ENCODE data around the gene WNK2. TPM values are rescaled to one million over a fixed set of nuclear protein-coding genes. Genes with fewer than 3 reads are reported as not detected.
"Not testable (repeated sequence)": the region's sequence is repeated elsewhere in the genome, so short reads cannot be mapped to it uniquely, and the experiment has no call there.

Gene WNK2
- total RNA-seq, 2 donors from 2014 or later = 34.8 to 39.5 TPM

GRCh38 chr9:93307468-93308157 is 123.7 kb downstream of the WNK2 start:
- peak; percentile 53 for DNase-seq (ENCODE audit: low spot score)
- intact Hi-C loops (cut with DNase I) = loop anchor here in 1 of 2 donors (1.0 kb wide), 1 partner anchor 149 kb away; no protein-coding TSS in a partner anchor

- peak; percentile 67 for DNase-seq (ENCODE audit: low spot score)
- intact Hi-C loops (cut with DNase I) = no loop called here
These were observed 124.2 kb downstream of the WNK2 start for GRCh38 chr9:93308158-93308602.

GRCh38 chr9:93308676-93309075 is 124.7 kb downstream of the WNK2 start:
- intact Hi-C loops (cut with DNase I) = no loop called here
- peak; percentile 57 for DNase-seq (ENCODE audit: low spot score)

GRCh38 chr9:93309889-93310425 is 126.0 kb downstream of the WNK2 start:
- intact Hi-C loops (cut with DNase I) = no loop called here
- DNase-seq (ENCODE audit: low spot score) = peak; percentile 41

GRCh38 chr9:93315118-93315517 is 131.2 kb downstream of the WNK2 start:
- intact Hi-C loops (cut with DNase I) = no loop called here
- no peak for DNase-seq (ENCODE audit: low spot score)

GRCh38 chr9:93315960-93316359 is 132.0 kb downstream of the WNK2 start:
- DNase-seq (ENCODE audit: low spot score) = no peak
- intact Hi-C loops (cut with DNase I) = no loop called here

- DNase-seq (ENCODE audit: low spot score) = peak; percentile 67
- intact Hi-C loops (cut with DNase I) = no loop called here
These were observed 133.0 kb downstream of the WNK2 start for GRCh38 chr9:93316726-93317494.

GRCh38 chr9:93317495-93318094 is 133.7 kb downstream of the WNK2 start:
- intact Hi-C loops (cut with DNase I) = no loop called here
- peak; percentile 72 for DNase-seq (ENCODE audit: low spot score)

- no peak for DNase-seq (ENCODE audit: low spot score)
- intact Hi-C loops (cut with DNase I) = no loop called here
These were observed 134.5 kb downstream of the WNK2 start for GRCh38 chr9:93318480-93318879.

- DNase-seq (ENCODE audit: low spot score) = peak; percentile 67
- intact Hi-C loops (cut with DNase I) = no loop called here
These were observed 135.5 kb downstream of the WNK2 start for GRCh38 chr9:93319301-93319991.

GRCh38 chr9:93319992-93320500 is 136.1 kb downstream of the WNK2 start:
- intact Hi-C loops (cut with DNase I) = no loop called here
- no peak for DNase-seq (ENCODE audit: low spot score)

GRCh38 chr9:93320591-93321219 is 136.8 kb downstream of the WNK2 start:
- DNase-seq (ENCODE audit: low spot score) = no peak
- intact Hi-C loops (cut with DNase I) = no loop called here

- intact Hi-C loops (cut with DNase I) = no loop called here
- DNase-seq (ENCODE audit: low spot score) = peak; percentile 31
These were observed 137.3 kb downstream of the WNK2 start for GRCh38 chr9:93321220-93321610.

GRCh38 chr9:93323446-93323954 is 139.6 kb downstream of the WNK2 start:
- intact Hi-C loops (cut with DNase I) = not testable (repeated sequence)

GRCh38 chr9:93324191-93324834 is 140.4 kb downstream of the WNK2 start:
- no peak for DNase-seq (ENCODE audit: low spot score)
- intact Hi-C loops (cut with DNase I) = no loop called here

More at GRCh38 chr9:93323446-93323954, 139.6 kb downstream of the WNK2 start:
- DNase-seq (ENCODE audit: low spot score) = not testable (repeated sequence)

- DNase-seq (ENCODE audit: low spot score) = no peak
- intact Hi-C loops (cut with DNase I) = no loop called here
These were observed 141.5 kb downstream of the WNK2 start for GRCh38 chr9:93325307-93326035.

GRCh38 chr9:93326056-93326455 is 142.1 kb downstream of the WNK2 start:
- DNase-seq (ENCODE audit: low spot score) = no peak
- intact Hi-C loops (cut with DNase I) = no loop called here
